Erythroblast (primary cell): Measurements from ENCODE around the gene OCA2.

Experiments used
- GATA1 ChIP-seq: IDR thresholded peaks from 2 replicates; pipeline ENCODE4 v1.6.1; 2011; ENCODE audit warnings: low read depth, mild to moderate bottlenecking, control low read depth, low read length, moderate library complexity
- POLR2A ChIP-seq: IDR thresholded peaks from 2 replicates; pipeline ENCODE4 v1.6.1; 2011; ENCODE audit warnings: mild to moderate bottlenecking, low read length

DNA sequence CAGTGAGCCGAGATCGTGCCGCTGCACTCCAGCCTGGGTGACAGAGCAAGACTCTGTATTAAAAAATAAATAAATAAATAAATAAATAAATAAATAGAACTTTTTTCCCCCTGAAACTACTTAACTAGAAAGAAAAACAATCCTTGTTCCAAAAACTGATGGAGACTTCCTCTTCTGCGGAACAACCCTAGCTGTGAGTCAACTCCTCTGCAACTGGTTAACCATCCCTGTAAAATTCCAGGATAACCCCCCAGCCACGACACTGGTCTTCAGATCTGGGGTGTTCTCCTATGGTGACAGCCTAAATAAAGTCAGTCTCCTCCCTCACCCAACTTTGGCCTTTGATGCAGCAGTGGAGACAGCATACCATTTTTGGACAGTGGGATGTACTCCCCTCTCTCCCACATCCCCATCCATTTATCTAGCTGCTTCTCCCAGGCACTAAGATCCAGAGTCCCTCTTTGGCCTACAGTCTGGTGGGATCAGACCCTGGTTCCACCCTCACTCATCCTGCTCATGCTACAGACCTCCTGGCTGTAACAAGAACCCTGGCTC, 352.6 kb downstream of the OCA2 start:
- TF ChIP-seq POLR2A (no peak), GATA1 (no peak)
